HG03064 (cell line): ENCODE data around the gene C11orf65.
"Not testable (repeated sequence)": the region's sequence is repeated elsewhere in the genome, so short reads cannot be mapped to it uniquely, and the experiment has no call there.

ENCODE experiments used
- ATAC-seq: cut with Tn5 transposase; IDR thresholded peaks from one replicate; pipeline ENCODE4 v1.9.1; 2021; ENCODE audit warnings: low read depth; ENCODE audit not compliant: unreplicated experiment

Gene C11orf65

DNA sequence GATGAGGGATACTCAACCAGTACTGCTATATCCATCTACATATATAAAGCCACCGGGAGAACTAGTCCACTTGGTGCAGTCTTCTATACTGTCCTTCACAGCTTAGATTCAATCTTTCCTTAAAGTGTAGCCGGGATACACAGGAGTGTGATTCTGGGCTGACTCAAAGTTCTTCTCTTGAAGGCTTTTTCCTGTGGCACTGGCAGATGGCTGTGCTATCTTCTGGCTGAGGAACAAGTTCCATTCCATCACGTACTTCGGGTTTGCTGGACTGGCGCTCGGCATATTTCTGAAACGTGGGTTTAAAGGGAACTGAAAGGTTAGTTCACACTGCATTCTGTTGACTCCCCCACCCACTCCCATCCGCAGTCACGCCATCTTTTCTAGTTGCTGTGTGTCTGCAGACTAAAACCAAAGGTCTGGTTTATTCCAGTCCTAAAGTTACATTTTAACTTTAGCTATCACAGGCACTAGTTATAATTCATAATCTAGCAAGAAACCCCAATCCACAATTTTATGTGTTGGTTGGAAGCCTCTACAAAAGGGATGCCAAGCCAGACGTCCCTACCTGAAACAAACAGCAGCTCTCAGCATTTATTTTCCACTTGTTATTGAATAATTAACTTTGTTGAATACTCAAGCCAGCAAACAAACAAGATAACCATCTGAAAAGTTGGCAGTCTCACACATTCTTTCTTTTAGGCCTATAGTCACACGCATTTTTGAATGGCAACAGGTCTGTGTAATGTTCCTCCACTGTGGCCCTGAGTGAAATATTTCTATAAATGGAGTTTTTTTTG, 7.5 kb upstream of the C11orf65 start:
- no peak for ATAC-seq

- no peak for ATAC-seq
These were observed 5.4 kb upstream of the C11orf65 start for GRCh38 chr11:108472681-108473080.

- ATAC-seq: no peak
These were observed 1.1 kb upstream of the C11orf65 start for GRCh38 chr11:108468478-108468864.

GRCh38 chr11:108466405-108466804, 924 bp downstream of the C11orf65 start:
- no peak for ATAC-seq

DNA sequence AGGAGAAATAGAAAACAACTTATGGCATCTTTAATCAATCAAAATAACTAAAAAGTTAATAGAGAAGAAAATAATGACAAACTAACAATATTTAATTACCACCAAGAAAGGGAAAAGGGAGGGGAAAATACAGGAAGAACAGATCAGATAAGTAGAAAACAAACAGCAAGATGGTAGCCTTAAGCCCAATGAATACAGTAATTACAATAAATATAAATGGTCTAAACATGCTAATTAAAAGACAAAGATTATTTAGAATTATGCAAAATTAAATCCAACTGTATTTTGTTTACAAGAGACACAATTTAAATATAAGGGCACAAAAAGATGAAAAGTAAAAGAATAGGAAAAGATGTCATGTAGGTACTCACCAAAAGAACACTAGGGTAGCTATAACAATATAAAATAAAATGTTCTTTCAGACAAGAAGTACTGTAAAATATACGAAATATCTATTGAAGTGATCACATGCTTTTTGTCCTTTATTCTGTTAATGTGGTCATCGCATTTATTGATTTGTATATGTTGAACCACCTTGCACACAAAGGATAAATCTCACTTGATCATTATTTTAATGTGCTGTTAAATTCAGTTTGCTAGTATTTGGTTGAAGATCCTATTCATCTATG, 14.0 kb downstream of the C11orf65 start:
- ATAC-seq: no peak

GRCh38 chr11:108441445-108441844, 25.9 kb downstream of the C11orf65 start:
- ATAC-seq: not testable (repeated sequence)

DNA sequence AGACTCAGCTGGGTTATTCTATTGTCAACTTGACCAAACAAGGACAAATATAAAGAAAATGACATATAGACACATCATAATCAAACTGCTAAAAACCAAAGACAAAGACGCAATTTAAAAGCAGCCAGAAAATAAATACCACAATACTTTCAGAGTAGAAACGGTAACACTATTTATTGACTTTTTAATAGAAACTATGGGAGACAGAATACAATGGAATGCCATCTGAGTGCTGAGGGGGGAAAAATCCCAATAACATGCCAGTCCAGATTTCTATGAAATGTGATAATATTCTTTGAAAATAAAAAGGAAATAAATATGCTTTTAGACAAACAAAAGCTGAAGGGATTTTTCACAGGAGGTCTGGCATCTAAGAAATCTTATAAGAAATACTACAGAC, 30.7 kb downstream of the C11orf65 start:
- ATAC-seq: no peak

- ATAC-seq: no peak
These were observed 32.3 kb downstream of the C11orf65 start for GRCh38 chr11:108435066-108435465.

DNA sequence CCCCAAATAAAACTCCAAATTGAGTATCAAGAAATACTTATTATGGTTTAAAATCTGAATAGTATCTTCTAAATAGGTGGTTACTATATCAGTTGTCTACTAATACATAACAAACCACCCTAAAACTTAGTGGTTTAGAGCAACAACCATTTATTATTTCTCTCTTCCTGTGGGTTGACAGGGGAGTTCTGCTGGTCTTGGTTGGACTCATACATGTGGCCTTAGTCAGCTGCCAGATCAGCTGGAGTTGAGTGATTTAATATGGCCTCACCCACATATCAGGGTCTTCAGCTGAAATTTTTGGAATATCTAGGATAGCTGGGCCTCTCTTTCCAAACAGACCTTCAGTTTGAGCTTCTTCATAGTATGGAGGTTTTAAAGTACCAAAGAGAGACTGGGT, 34.5 kb downstream of the C11orf65 start:
- ATAC-seq: no peak

DNA sequence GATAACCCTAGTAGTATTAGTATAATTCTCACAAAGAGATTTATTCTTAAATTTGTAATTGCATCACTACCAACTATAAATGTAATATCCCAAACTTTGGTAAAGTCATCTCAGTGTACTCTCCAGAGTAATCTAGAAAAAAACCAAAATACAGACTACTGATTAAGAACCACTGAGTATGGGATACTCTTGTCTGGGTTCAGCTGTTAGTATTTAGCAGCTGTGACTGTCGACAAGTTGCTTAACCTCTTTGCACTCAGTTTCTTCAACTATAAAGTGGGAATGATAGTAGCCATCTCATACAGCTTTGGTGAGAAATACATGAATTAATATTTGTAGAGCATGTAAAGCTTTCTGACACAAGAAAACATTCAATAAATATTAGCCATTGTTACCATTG, 35.3 kb downstream of the C11orf65 start:
- ATAC-seq: no peak

- no peak for ATAC-seq
These were observed 36.0 kb downstream of the C11orf65 start for GRCh38 chr11:108431370-108431769.

GRCh38 chr11:108417551-108417950, 49.8 kb downstream of the C11orf65 start:
- ATAC-seq: not testable (repeated sequence)

GRCh38 chr11:108414958-108415357, 52.4 kb downstream of the C11orf65 start:
- ATAC-seq: no peak

DNA sequence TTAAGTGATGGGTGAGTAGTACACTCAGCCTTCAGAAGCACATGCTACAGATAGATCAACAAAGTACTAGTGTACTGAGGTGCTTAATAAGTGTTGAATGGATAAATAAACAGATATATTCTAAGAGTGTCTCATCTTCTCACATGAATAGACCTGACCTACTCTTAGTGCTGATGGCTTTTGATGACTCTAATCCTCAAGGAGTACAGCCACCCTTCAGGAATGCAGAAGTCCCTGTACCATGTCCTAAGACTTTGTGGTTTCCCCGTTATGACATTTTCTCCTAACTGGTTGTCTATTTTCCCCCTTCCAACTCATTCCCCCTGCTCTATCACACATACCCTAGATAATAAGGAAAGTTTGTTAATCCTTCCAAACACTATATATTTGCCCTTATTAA, 61.6 kb downstream of the C11orf65 start:
- no peak for ATAC-seq

GRCh38 chr11:108403052-108403451, 64.3 kb downstream of the C11orf65 start:
- no peak for ATAC-seq

GRCh38 chr11:108402241-108402640, 65.1 kb downstream of the C11orf65 start:
- ATAC-seq: no peak

- no peak for ATAC-seq
These were observed 68.9 kb downstream of the C11orf65 start for GRCh38 chr11:108398439-108398838.

DNA sequence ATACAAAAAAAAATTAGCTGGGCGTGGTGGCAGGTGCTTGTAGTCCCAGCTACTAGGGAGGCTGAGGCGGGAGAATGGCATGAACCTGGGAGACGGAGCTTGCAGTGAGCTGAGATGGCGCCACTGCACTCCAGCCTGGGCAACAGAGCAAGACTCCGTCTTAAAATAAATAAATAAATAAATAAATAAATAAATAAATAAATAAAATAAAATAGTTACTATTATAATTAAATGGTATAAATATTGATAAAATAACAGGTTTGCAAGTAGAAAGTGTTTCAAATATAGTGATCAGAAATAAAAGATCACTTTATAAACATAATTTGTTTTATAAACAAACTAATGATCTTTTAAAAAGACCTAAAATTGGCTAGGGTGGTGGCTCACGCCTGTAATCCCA, 70.7 kb downstream of the C11orf65 start:
- ATAC-seq: not testable (repeated sequence)

- no peak for ATAC-seq
These were observed 72.5 kb downstream of the C11orf65 start for GRCh38 chr11:108394744-108395284.

DNA sequence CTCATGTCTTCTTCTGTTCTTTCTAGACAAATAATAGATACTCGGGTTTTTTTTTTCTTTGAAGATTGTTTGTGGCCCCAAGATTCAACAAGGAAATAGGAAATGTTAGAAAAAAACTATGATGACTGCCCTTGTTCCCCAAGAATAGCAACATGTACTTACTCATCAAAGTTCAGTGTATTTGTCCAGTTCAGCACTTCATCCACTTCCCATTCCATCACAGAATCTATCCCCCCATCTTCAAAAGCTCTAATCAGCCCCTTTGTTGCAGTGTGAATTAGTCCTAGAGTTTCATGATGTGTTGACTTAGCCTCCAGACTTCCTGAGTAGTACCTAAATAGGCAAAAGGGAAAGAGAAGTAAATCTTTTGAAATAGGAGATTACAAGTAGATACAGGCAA, 74.3 kb downstream of the C11orf65 start:
- ATAC-seq: no peak

DNA sequence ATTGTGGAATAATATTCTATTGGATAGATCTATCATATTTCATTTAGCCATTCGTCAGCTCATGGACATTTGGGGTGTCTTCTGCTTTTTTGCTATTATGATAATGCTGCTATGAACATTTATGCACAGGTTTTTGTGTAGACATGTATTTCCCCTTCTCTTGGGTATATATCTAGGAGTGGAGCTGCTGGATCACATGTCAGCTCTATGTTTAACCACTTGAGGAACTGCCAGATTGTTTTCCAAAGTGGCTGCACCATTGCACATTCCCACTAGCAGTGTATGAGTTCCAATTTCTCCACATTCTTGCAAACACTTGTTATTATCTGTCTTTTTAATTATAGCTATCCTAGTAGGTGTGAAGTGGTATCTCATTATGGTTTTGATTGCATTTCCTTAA, 75.0 kb downstream of the C11orf65 start:
- no peak for ATAC-seq

- no peak for ATAC-seq
These were observed 78.8 kb downstream of the C11orf65 start for GRCh38 chr11:108388576-108388975.
